GM18907 (cell line): ENCODE results near the gene SSR1.

ENCODE experiments used
- ATAC-seq: cut with Tn5 transposase; IDR thresholded peaks from one replicate; pipeline ENCODE4 v1.9.1; 2021; ENCODE audit warnings: mild to moderate bottlenecking, moderate library complexity; ENCODE audit not compliant: unreplicated experiment

Gene SSR1

DNA sequence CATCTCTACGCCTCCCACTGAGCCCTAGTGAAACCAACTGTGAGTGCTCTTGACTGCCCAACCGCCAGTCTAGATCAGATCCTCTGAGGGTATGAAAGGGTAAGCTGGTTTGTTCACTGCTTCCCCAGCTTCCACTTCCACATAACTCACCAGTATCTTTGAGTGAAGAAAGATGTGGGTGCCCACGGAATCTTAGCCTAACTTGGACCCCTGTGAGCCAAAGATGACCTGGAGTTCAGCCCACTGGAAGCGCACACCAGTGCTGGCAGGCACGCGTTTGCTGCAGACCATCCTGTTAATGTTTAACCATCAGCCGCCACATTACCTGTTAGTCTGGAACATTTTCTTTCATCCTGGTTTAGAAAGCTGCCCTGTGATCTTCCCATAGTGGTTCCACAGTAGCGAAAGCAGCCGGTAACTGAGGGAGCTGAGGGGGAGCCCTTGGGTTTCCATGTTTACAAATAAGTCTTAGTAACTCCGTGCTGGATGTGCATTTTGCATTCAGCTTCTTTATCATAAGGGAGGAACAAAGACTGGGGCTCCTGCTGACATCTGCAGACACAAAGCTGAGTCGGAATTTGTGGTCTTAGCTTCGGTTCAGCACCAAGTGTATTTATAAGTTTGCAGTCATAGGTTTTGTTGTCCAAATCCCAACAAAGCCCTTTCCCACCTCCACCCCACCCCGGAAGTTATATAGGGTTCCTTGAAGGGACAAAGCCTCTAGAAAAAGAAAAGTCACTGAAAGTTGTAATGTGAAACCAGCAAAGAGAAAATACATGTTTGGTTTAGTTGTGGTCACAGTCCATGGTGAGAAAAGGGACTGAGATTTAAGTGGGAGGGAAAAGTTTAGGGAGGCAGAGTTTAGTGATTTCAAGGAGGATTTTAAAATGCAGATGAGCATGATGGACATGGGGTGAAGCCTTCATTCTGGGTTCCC, 71.0 kb downstream of the SSR1 start:
- no peak for ATAC-seq

DNA sequence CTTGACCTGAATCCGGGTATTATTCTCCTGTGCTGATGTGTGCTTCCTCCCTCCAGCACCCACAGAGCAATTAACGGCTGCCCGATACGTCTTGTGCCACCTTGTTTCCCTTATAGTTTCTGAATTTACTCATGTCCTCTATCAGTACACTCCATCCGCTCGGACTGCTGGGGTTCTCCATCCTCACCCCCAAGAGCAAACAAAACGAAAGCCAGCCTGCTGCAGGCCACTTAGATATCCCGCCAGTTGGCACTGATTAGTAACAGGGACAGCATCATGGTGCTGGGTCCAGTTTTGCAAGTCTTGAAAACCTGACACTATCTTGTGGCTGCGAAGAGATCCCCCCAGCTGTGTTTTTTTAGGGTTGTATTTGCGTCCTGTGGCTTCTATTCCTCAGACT, 71.8 kb downstream of the SSR1 start:
- ATAC-seq, result no peak

DNA sequence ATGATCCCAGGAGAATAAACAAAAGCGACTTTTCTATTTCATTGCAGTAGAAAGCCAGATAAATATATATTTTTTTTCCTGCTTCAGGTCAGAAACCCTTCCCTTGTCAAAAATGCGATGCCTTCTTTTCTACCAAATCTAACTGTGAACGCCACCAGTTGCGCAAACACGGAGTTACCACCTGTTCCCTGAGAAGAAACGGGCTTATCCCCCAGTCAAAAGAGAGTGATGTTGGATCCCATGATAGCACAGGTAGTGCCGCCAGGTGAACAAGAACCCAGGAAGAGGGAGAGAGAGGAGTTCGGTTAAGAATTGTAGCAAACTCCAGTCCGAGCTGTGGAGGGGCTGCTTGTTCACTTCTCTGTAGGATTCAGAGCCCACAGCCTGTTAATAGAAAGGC, 72.6 kb downstream of the SSR1 start:
- no peak for ATAC-seq

DNA sequence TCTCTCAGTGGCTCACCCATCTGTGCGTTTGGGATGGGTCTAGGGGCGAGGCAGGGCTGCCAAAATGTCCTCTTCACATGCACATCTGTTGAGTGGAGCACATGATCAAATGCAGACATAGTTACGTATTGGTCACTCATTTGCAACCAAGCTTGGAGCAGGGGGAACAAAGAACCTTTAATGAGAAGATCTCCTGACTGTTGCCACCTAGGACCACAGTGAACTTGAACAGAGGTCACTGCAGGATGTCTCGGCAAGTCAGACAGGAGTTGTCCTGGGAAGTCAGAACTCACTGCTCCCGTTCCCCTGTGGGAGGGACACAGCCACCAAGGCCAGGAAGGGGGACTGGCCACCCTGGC, 73.4 kb downstream of the SSR1 start:
- ATAC-seq, result no peak

DNA sequence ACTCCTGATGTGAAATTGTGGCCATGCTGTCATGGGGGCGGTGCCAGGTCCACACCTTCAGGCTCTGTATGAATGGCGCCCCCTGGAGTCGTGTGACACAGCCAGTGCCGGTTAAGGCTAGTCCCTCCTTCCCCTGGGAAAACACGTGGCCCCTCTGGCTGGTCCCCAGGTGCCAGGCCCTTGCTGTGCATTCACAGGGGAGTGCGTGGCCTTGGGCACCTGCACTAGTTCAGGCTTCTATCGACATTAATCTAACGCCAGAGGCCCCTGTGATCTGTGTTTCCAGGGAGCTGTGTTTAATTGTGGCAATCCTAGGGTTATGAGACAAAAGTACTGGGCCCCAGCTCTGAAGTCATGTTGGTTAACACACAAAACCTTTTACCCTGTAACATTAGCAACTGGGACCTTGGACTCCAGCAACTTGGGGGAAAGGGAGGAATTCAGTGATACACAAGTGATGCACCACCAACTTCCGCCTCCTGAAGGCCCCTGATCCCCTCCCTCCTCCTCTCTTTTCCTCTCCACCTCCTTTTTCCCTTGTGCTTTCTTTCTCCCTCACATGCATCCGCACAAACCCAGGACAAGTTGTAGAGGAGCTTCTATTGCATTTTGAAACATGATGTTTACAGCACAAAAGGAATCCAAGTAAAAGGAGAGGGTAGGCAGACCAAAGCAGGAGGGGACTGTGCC, 74.0 kb downstream of the SSR1 start:
- peak; percentile 53 for ATAC-seq

DNA sequence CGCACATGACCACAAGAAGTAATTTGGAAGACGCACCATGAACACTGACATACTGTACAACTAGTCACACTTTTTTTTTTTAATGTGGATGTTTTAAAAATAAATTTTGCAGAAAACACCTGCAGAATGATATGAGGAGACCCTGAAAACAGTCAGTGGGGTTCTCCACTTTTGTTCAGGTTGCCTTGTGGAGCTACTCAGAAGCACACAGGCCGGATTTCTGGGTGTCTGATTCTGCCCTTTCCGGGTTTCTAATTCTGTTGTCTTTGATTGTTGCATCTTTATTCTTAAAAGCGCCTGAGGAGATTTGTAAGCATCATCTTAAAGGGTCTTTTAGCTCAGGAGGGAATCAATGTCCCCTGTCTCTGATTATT, 74.5 kb downstream of the SSR1 start:
- ATAC-seq, result no peak

DNA sequence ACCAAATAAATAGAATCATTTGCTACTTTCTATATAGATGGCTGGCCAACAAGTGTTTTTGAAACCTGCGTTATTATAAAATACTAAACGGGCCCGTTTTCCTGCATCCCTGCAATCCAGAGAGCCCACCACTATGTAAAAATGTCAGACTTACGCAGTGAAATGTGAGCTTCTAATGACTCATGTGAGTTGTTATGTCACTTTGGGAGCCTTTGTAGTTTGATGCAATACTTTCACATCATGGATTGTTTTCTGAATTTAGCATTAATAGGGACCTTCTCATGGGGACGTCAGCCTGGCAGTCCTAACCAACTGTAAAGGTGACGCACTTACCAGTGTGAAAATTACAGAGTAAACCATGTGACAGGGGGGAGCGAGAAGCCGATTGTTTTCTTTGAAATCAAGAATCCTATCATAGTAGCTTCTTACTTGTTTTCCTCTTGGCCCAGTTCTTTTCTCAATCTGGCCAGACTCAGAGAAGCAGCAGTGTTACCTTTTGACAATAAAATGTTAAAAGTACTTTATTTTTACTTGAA, 75.3 kb downstream of the SSR1 start:
- no peak for ATAC-seq

DNA sequence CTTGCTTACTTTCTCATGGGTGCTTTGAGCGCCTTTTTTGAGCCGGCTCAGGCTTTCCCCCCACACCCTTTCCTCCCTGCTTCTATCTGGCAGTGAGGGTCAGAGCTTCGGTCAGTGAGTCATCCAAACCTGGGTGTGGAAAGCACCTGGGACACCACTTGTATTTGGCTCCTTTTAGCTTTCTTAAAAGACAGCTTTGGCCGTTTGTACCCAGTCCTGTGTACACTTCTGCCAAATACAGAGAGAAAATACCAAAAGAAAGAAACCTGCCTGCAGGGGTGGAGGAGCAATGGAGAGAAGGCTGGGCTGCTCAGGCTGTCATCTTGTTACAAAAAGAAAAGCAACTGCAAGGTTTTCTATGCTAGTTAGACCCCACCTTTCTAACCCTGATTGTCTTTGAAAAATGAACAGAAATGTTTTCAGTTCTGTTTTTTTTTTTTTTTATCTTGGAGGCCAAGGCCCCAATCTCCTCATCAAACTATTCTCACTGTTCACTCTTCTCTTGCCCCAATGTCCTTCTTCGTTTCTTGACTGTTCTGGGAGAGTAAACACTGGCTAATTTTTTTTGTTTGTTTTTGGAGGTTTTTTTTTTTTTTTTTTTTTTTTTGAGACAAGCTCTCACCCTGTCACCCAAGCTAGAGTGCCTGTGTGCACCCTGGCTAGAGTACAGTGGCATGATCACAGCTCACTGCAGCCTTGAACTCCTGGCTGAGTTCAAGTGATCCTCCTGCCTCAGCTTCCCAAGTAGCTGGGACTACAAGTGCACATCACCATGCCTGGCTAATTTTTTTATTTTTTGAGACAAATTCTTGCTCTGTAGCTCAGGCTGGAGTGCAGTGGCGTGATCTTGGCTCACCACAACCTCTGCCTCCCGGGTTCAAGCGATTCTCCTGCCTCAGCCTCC, 76.4 kb downstream of the SSR1 start:
- ATAC-seq, result peak; percentile 59

DNA sequence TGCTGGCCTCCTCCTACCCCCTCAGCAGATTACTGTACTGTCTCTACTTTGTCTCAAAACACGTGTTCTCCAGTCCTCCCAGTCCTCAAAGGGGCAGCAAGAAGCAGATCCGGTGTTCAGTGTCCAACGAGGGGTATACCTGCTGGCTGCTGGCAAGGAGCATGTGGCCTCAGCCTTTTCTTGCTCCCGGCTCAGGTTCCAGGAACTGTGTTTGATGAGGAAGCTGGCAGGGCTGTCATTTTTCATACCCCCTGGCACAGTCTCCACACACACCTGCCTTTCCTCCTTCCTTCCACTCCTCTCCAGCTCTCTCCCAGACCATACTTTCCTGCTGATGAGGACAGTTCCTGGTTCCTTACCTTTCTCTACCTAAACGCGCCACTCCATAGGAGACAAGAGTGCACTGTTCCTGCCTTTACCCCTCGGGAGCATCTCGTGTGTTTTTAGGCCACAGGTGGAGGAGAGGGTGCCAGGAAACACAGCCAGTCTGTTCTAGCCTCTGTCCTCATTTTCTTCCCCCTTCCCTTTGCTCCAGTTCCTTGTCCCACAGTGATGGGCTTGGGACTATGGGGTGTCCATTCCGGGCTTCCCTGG, 77.2 kb downstream of the SSR1 start:
- ATAC-seq, result peak; percentile 1

DNA sequence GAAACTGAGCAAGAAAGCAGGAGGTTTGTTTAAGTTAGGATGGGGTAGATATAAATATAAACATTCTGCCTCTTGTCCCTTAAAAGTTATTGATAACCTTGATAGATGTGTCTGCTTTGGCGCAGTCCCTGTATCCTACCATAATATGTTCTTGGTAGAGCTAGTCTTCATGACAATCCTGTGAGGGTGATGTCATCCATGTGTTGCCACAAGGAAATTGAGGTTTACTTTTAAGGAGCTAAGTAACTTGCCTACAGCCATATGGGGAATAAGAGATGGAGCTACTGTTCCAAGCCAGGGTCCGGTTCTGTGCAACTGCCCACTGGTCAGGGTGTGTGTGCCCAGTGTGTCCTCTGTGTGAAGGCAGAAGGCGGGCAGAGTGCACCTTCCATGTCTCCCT, 78.5 kb downstream of the SSR1 start:
- no peak for ATAC-seq

DNA sequence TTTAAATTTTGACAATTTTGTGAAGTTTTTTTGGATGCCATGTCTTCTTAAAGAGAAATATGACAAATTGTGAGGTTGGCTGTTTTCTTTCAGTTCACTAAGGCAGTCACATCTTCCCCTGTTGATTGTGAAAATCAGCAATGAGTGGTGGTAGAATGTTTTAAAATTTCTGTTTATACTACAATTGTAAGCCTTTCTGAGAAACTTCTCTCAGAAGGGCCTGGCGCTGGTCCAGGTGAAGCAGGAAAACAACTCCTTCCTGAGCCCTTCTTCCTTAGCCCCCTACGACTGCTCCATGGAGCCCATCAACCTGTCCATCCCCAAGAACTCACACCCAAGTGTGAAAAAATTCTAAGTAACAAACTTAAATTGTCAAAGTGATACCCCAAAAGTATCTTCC, 80.6 kb downstream of the SSR1 start:
- ATAC-seq, result no peak

DNA sequence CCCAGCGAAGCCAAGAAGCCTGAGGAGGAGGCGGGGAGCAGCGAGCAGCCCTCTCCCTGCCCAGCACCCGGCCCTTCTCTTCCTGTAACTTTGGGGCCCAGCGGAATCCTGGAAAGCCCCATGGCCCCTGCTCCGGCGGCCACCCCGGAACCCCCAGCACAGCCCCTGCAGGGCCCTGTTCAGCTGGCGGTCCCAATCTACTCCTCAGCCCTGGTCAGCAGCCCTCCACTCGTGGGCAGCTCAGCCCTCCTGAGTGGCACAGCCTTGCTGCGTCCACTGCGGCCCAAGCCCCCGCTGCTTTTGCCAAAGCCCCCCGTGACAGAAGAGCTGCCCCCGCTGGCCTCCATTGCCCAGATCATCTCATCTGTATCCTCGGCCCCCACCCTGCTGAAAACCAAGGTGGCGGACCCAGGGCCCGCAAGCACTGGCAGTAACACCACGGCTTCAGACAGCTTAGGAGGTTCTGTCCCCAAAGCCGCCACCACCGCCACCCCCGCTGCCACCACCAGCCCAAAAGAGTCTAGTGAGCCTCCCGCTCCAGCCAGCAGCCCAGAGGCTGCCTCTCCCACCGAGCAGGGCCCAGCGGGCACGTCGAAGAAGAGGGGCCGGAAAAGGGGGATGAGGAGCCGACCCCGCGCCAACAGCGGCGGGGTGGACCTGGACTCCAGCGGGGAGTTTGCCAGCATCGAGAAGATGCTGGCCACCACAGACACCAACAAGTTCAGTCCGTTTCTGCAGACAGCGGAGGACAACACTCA, 81.9 kb downstream of the SSR1 start:
- no peak for ATAC-seq

DNA sequence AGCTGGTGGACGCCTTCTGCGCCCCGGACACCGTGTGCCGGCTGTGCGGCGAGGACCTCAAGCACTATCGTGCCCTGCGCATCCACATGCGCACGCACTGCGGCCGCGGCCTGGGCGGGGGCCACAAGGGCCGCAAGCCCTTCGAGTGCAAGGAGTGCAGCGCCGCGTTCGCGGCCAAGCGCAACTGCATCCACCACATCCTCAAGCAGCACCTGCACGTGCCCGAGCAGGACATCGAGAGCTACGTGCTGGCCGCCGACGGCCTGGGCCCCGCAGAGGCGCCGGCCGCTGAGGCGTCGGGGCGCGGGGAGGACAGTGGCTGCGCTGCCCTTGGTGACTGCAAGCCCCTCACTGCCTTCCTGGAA, 82.7 kb downstream of the SSR1 start:
- ATAC-seq, result no peak

DNA sequence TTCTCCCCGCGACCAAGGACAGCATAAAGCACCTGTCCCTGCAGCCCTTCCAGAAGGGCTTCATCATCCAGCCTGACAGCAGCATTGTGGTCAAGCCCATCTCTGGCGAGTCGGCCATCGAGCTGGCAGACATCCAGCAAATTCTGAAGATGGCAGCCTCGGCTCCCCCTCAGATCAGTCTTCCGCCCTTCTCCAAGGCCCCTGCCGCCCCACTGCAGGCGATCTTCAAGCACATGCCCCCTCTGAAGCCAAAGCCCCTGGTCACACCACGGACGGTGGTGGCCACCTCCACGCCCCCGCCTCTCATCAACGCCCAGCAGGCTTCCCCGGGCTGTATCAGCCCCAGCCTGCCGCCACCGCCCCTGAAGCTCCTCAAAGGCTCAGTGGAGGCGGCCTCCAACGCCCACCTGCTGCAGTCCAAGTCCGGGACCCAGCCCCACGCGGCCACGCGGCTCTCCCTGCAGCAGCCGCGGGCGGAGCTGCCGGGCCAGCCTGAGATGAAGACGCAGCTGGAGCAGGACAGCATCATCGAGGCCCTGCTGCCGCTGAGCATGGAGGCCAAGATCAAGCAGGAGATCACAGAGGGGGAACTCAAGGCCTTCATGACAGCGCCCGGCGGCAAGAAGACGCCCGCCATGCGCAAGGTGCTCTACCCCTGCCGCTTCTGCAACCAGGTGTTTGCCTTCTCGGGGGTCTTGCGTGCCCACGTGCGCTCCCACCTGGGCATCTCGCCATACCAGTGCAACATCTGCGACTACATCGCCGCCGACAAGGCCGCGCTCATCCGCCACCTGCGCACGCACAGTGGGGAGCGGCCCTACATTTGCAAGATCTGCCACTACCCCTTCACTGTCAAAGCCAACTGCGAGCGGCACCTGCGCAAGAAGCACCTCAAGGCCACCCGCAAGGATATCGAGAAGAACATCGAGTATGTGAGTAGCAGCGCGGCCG, 83.3 kb downstream of the SSR1 start:
- ATAC-seq, result no peak

DNA sequence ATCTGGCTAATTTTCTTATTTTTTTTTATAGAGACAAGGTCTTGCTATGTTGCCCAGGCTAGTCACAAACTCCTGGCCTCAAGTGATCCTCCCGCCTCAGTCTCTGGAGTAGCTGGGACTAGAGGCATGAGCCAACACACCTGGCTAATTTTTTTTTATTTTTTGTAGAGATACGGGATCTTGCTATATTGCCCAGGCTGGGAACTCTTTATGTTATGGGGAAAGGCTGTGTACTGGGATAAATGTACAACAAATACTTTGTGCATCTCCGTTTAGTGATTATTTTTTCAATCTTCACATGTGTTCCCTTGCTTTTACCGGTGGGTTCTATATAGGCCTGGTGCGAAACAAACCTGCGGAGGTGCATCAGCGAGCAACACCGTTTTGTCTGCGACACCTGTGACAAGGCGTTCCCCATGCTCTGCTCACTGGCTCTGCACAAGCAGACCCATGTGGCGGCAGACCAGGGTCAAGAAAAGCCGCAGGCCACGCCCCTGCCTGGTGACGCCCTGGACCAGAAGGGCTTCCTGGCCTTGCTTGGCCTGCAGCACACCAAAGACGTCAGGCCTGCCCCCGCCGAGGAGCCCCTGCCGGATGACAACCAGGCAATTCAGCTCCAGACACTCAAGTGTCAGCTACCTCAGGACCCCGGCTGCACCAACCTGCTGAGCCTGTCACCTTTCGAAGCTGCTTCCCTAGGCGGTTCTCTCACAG, 84.2 kb downstream of the SSR1 start:
- ATAC-seq, result no peak

DNA sequence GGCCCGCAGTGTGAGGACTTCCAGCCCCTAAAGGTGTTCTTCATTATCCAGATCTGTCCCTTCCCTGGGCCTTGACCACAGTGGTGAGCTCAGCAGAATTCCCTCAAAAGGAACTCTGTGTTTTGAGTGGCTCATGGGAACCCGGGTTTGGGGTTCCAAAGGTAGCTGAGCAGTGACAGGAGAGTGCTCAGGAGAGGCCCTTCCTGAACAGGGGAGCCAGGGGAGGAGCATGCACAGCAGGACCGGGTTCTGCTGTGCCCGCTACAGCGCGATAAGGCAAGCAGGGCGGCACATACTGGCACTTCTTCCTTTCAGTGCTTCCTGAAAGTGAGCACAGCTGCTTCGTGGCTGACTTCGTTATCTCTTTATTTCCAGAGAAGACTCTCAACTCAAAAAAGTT, 88.3 kb downstream of the SSR1 start:
- ATAC-seq, result no peak

DNA sequence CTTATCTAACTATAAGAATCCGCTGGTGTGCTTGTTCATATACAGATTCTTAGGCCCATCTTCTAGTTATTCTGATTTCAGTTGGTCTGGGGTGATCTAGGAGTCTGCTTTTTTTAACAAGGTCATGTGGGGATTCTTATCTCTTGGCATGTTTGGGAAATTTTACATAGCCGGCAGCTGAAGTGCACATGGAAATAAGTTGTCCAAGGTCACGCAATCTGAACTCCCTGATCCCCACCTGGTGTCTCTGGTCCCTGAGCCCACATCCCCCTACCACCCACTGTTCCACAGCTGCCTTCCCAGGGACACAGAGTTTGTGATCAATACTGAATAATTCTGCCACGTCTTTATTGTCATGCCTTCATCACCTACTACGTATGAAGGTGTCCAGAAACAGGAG, 90.8 kb downstream of the SSR1 start:
- ATAC-seq, result no peak

DNA sequence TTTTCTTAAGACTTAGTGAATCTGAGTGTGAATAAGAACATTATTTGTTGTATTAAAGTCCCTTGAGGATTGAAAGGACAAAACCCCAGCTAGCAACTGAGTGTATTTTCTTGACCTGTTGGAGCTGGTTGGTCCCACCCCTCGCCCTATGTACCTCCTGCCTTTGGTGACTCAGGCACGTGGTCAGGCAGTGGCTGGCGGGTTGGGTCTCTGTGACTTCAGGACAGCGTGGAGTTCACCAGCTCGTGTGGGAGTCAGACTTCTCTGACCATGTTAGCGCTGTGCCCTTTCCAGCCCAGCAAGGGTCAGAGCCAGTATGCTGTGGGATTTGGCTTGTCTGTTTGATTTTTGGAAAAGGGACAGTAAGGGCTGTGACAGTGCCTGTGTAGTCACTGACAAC, 93.7 kb downstream of the SSR1 start:
- no peak for ATAC-seq
